Activated T-cell treated with anti-CD3 and anti-CD28 coated beads, Interleukin-2, amount 50 U/mL, for 72 hours (primary cell): ENCODE data around the gene WDSUB1. TPM values are rescaled to one million over a fixed set of nuclear protein-coding genes. Genes with fewer than 3 reads are reported as not detected.
A peak's percentile ranks its signal among the peaks of the same experiment; 100 is the strongest.

Experiments
- ATAC-seq, 2 donors: fragments of 150-1000 bp; cut with Tn5 transposase; replicated peaks in 1 of 2; 2 replicates each; pipeline ENCODE4 v1.10.0; 2021; ENCODE audit warnings: moderate library complexity in 2 of 2, mild to moderate bottlenecking in 1 of 2
- DNase-seq, 2 donors: peaks; one replicate each; pipeline ENCODE4 v3.0.0; 2021 to 2022; ENCODE audit warnings: mixed read lengths in 1 of 2
- H3K27ac Mint-ChIP-seq: one replicate; pipeline ENCODE4 v1.8.0; 2022; ENCODE audit warnings: mild to moderate bottlenecking, moderate library complexity, mixed read lengths
- H3K27me3 Mint-ChIP-seq: one replicate; pipeline ENCODE4 v1.8.0; 2022; ENCODE audit warnings: low read depth, mixed read lengths
- H3K36me3 Mint-ChIP-seq, 2 donors: one replicate each; pipeline ENCODE4 v1.8.0; 2022; ENCODE audit warnings: mixed read lengths in 2 of 2, mild to moderate bottlenecking in 1 of 2; ENCODE audit not compliant: insufficient read depth in 2 of 2
- H3K4me1 Mint-ChIP-seq: one replicate; pipeline ENCODE4 v1.8.0; 2022; ENCODE audit warnings: low read depth, mixed read lengths
- H3K4me3 Mint-ChIP-seq, 2 donors: one replicate each; pipeline ENCODE4 v1.8.0; 2022; ENCODE audit warnings: mild to moderate bottlenecking in 2 of 2, mixed read lengths in 2 of 2, moderate library complexity in 2 of 2
- H3K9me3 Mint-ChIP-seq, 2 donors: one replicate each; pipeline ENCODE4 v1.8.0; 2022; ENCODE audit warnings: mixed read lengths in 2 of 2
- total RNA-seq, 2 donors: library from RNA; stranded (reverse); gene quantifications; one replicate each; pipeline ENCODE4 v1.2.3, GENCODE V29; 2022

WDSUB1 gene
- total RNA-seq, 2 donors from 2014 or later: 6.0 to 7.3 TPM

- no peaks in the 10 kb centered on the region for H3K9me3 Mint-ChIP-seq
- H3K4me3 Mint-ChIP-seq: no peak overlapping the region
- peaks cover 12% of the 10 kb centered on the region for H3K4me1 Mint-ChIP-seq
- no peaks in the 10 kb centered on the region for H3K27me3 Mint-ChIP-seq
- no peaks in the 10 kb centered on the region for H3K36me3 Mint-ChIP-seq
- DNase-seq (no peak), ATAC-seq (no peak)
- H3K27ac Mint-ChIP-seq: no peak overlapping the region
These were observed 59.7 kb downstream of the WDSUB1 start for GRCh38 chr2:159226608-159227385.

- peaks cover 12% of the 10 kb centered on the region for H3K4me1 Mint-ChIP-seq
- ATAC-seq (peak; percentile 88 to 94), DNase-seq (peak; percentile 17 to 25)
- no peaks in the 10 kb centered on the region for H3K36me3 Mint-ChIP-seq
- no peaks in the 10 kb centered on the region for H3K27me3 Mint-ChIP-seq
- no peak overlapping the region for H3K27ac Mint-ChIP-seq
- no peak overlapping the region for H3K4me3 Mint-ChIP-seq
- no peaks in the 10 kb centered on the region for H3K9me3 Mint-ChIP-seq
These were observed 60.4 kb downstream of the WDSUB1 start for GRCh38 chr2:159226059-159226461.

GRCh38 chr2:159225025-159226016 is 61.2 kb downstream of the WDSUB1 start:
- Mint-ChIP-seq H3K9me3 (no peaks in the 10 kb centered on the region), H3K4me1 (peaks cover 12% of the 10 kb centered on the region), H3K4me3 (no peak overlapping the region), H3K27ac (no peak overlapping the region), H3K27me3 (no peaks in the 10 kb centered on the region), H3K36me3 (no peaks in the 10 kb centered on the region)
- no peak for DNase-seq
- no peak for ATAC-seq

- ATAC-seq (no peak), DNase-seq (no peak)
- Mint-ChIP-seq H3K4me3 (no peak overlapping the region), H3K36me3 (no peaks in the 10 kb centered on the region), H3K27me3 (no peaks in the 10 kb centered on the region), H3K27ac (no peak overlapping the region), H3K9me3 (no peaks in the 10 kb centered on the region), H3K4me1 (peaks cover 12% of the 10 kb centered on the region)
These were observed 62.3 kb downstream of the WDSUB1 start for GRCh38 chr2:159224061-159224813.

- ATAC-seq (no peak), DNase-seq (no peak)
- Mint-ChIP-seq H3K4me1 (no peaks in the 10 kb centered on the region), H3K9me3 (no peaks in the 10 kb centered on the region), H3K27me3 (no peaks in the 10 kb centered on the region), H3K36me3 (no peaks in the 10 kb centered on the region), H3K4me3 (no peak overlapping the region), H3K27ac (no peak overlapping the region)
These were observed 67.0 kb downstream of the WDSUB1 start for GRCh38 chr2:159219394-159219998.

GRCh38 chr2:159218389-159218788 is 68.1 kb downstream of the WDSUB1 start:
- H3K27ac Mint-ChIP-seq: no peak overlapping the region
- H3K36me3 Mint-ChIP-seq: no peaks in the 10 kb centered on the region

GRCh38 chr2:159217676-159218075 is 68.8 kb downstream of the WDSUB1 start:
- Mint-ChIP-seq H3K27ac (no peak overlapping the region), H3K36me3 (no peaks in the 10 kb centered on the region), H3K4me1 (no peaks in the 10 kb centered on the region), H3K9me3 (no peaks in the 10 kb centered on the region), H3K27me3 (no peaks in the 10 kb centered on the region), H3K4me3 (no peak overlapping the region)
- DNase-seq (no peak), ATAC-seq (no peak)

More at GRCh38 chr2:159218389-159218788, 68.1 kb downstream of the WDSUB1 start:
- DNase-seq: no peak
- no peaks in the 10 kb centered on the region for H3K27me3 Mint-ChIP-seq
- no peak overlapping the region for H3K4me3 Mint-ChIP-seq
- no peaks in the 10 kb centered on the region for H3K9me3 Mint-ChIP-seq
- no peak for ATAC-seq
- no peaks in the 10 kb centered on the region for H3K4me1 Mint-ChIP-seq

GRCh38 chr2:159215116-159215515 is 71.4 kb downstream of the WDSUB1 start:
- H3K27ac Mint-ChIP-seq: no peak overlapping the region
- H3K36me3 Mint-ChIP-seq: no peaks in the 10 kb centered on the region
- H3K4me1 Mint-ChIP-seq: peaks cover 4% of the 10 kb centered on the region
- no peaks in the 10 kb centered on the region for H3K27me3 Mint-ChIP-seq
- H3K4me3 Mint-ChIP-seq: no peak overlapping the region
- ATAC-seq (no peak), DNase-seq (no peak)
- no peaks in the 10 kb centered on the region for H3K9me3 Mint-ChIP-seq

GRCh38 chr2:159214325-159214865 is 72.1 kb downstream of the WDSUB1 start:
- Mint-ChIP-seq H3K27me3 (no peaks in the 10 kb centered on the region), H3K4me1 (peaks cover 11% of the 10 kb centered on the region), H3K27ac (no peak overlapping the region), H3K36me3 (no peaks in the 10 kb centered on the region), H3K9me3 (no peaks in the 10 kb centered on the region), H3K4me3 (no peak overlapping the region)
- ATAC-seq (no peak), DNase-seq (no peak)

- no peaks in the 10 kb centered on the region for H3K27me3 Mint-ChIP-seq
- ATAC-seq (no peak), DNase-seq (no peak)
- H3K4me3 Mint-ChIP-seq: no peak overlapping the region
- H3K9me3 Mint-ChIP-seq: no peaks in the 10 kb centered on the region
- H3K4me1 Mint-ChIP-seq: peaks cover 13% of the 10 kb centered on the region
- H3K36me3 Mint-ChIP-seq: no peaks in the 10 kb centered on the region
- H3K27ac Mint-ChIP-seq: no peak overlapping the region
These were observed 73.2 kb downstream of the WDSUB1 start for GRCh38 chr2:159213296-159213695.

GRCh38 chr2:159211447-159212396 is 74.8 kb downstream of the WDSUB1 start:
- Mint-ChIP-seq H3K27ac (no peak overlapping the region), H3K36me3 (no peaks in the 10 kb centered on the region), H3K4me3 (no peak overlapping the region), H3K9me3 (no peaks in the 10 kb centered on the region), H3K4me1 (peaks cover 13% of the 10 kb centered on the region), H3K27me3 (no peaks in the 10 kb centered on the region)
- no peak for DNase-seq
- ATAC-seq: no peak
